ENCODE measurements around the gene AGPAT1.
A peak's percentile ranks its signal among the peaks of the same experiment; 100 is the strongest.
"Not testable (repeated sequence)": the region's sequence is repeated elsewhere in the genome, so short reads cannot be mapped to it uniquely, and the experiment has no call there.

The AGPAT1 gene, protein sequence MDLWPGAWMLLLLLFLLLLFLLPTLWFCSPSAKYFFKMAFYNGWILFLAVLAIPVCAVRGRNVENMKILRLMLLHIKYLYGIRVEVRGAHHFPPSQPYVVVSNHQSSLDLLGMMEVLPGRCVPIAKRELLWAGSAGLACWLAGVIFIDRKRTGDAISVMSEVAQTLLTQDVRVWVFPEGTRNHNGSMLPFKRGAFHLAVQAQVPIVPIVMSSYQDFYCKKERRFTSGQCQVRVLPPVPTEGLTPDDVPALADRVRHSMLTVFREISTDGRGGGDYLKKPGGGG

DNA sequence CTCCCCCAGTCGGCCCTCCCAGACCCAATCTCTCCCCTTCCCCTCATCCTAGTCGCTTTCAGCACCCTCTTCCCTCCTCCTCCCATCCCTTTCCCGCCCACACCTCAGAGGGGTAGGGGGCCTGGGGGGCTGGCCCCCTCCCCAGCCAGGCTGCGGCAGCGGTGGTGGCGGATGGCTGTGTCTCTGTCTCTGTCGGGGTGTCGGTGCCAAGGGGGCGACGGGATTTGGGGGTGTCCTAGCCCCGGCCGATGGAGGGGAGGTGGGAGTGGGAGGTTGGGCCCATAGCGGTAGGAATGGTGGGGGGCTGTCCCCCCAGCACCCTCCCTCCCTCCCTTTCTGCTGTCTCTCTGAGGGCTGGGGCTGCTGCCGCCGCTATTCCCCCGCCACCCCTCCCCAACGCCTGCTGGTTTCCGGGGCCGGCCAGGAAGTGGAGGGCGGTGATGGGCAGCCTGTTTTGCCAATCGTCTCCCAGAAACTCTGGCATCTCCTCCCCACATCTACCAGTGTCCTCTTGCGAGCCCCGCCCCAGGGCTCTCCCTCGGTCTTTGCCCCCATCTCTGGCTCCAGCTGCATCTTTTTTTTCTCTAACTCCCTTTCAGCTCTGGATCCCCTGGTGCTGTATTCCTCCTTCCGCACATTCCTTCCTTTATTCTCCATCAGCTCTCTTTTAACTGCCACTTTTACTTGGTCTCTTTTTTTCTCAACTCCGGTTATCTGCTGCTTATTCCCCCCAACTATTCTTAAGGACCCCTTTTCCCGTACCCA lies at the start of gene AGPAT1:
TSS of gene AGPAT1 (minus strand) at position 374 of the 765 bp plus-strand sequence. CDS start 4,588 bp downstream, outside the sequence.
- peaks cover 31% of the 10 kb centered on the region for H3K36me3 Mint-ChIP-seq (ENCODE audit: low read depth)
- peak within 1 kb of the TSS; percentile 99 for H3K27ac Mint-ChIP-seq
- H3K9me3 Mint-ChIP-seq, result no peaks in the 10 kb centered on the region
- H3K27me3 Mint-ChIP-seq, result no peaks in the 10 kb centered on the region
- H3K4me3 Mint-ChIP-seq, result peak within 1 kb of the TSS; percentile 94
- DNase-seq, result peak; percentile 99
- peaks cover 71% of the 10 kb centered on the region for H3K4me1 Mint-ChIP-seq (ENCODE audit: low read depth)

GRCh38 chr6:32224696-32225095 lies 48.8 kb upstream of the AGPAT1 start:
- Mint-ChIP-seq H3K27me3 (no peaks in the 10 kb centered on the region), H3K27ac (no peak overlapping the region), H3K9me3 (no peaks in the 10 kb centered on the region), H3K36me3 (ENCODE audit: low read depth) (no peaks in the 10 kb centered on the region), H3K4me1 (ENCODE audit: low read depth) (peaks cover 10% of the 10 kb centered on the region), H3K4me3 (no peak overlapping the region)
- DNase-seq, result no peak

DNA sequence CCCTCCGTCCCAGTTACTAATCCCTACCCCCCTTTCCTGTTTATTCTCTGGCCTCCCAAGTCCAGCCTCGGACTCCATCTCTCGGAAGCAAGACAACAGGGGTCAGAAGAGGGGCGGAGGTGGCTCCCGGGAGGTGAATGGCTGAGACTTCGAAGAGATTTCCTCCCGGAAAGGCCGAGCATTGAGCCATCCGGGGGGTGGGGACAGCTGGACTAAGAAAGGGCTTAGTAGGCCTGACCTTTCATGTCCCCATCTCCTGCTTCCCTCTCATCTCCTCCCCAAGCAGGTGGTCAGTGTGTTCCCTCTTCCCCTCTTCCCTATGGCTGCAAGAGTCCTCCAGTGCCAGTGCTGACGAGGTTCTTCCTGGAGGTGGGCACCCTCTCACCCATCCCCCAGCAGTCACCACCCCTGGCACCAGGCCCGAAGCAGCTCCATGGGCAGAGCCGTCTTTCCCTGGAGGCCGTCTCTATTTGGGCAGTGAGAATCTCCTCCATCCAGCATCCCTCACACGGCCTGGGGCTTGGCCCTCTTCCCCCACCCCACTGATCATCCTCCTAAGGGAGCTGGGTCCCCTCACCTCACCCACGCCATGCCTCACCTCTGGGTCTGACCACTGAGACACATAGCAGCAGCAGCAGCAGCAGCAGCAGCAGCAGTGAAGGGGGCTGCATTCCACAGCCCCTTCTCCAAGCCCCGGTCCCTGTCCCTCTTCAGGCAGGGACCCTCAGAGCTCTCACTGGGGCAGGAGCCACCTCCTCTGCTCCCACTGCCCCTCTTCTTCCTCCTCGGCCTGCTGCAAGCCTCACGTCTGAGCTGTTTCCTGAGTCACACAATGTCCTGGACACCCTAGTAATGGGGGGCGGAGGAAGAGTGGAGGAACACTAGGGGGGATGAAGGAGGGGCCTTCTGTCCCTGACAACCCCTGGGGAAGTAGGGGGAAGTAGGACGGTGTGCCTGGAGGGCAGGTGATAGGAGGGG lies 47.7 kb upstream of the AGPAT1 start, which contains the start of gene NOTCH4:
TSS of gene NOTCH4 (minus strand) at position 810 of the 978 bp plus-strand sequence. CDS start at position 671, 139 bp downstream.
- no peak for DNase-seq
- Mint-ChIP-seq H3K27me3 (no peaks in the 10 kb centered on the region), H3K36me3 (ENCODE audit: low read depth) (no peaks in the 10 kb centered on the region), H3K9me3 (no peaks in the 10 kb centered on the region), H3K27ac (no peak within 1 kb of the TSS), H3K4me3 (no peak within 1 kb of the TSS), H3K4me1 (ENCODE audit: low read depth) (peaks cover 10% of the 10 kb centered on the region)

GRCh38 chr6:32222333-32223230 lies 46.7 kb upstream of the AGPAT1 start:
- Mint-ChIP-seq H3K27ac (no peak overlapping the region), H3K36me3 (ENCODE audit: low read depth) (no peaks in the 10 kb centered on the region), H3K4me3 (no peak overlapping the region), H3K9me3 (no peaks in the 10 kb centered on the region), H3K4me1 (ENCODE audit: low read depth) (peaks cover 10% of the 10 kb centered on the region), H3K27me3 (no peaks in the 10 kb centered on the region)
- DNase-seq, result no peak

DNA sequence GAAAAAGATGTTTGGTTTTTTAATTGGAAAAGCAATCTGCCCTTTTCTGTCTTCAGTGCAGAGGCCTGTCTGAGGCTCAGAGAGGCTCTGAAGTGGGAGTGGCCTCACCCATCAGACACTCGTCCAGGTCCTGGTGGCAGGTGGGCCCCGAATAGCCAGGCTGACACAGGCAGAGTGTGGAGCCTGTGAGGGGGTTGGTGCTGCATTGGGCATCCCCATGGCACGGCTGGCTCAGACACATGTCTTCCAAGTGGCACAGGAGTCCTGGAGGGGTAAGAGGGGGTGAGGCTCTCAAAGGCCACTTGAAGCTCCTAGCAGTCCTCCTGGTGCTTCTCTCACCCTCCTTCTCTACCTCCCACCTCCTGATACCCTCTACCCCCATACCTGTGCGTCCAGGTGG lies 44.1 kb upstream of the AGPAT1 start:
- Mint-ChIP-seq H3K9me3 (no peaks in the 10 kb centered on the region), H3K27ac (no peak overlapping the region), H3K4me3 (no peak overlapping the region), H3K36me3 (ENCODE audit: low read depth) (no peaks in the 10 kb centered on the region), H3K27me3 (no peaks in the 10 kb centered on the region), H3K4me1 (ENCODE audit: low read depth) (peaks cover 10% of the 10 kb centered on the region)
- DNase-seq, result no peak

DNA sequence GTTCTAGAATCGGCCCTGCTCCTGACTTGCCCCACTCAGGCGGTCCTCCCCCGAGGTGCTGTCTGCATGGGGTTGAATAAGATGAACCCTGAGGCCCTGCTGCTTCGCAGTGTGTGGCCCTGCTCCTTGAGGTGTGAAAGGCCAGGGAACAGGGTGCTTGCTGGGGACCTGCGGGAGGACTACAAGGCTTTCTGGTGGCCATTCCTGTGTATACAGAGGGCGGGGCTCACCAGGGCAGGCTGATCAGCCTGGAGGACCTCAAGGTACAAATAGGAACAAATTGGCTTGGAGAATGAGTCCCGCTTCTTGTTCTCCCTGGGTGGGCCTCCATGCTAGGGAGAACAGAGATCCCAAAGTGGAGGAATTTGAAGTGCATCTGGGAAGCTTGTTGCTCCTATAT lies 42.3 kb upstream of the AGPAT1 start:
- no peak for DNase-seq
- peaks cover 10% of the 10 kb centered on the region for H3K4me1 Mint-ChIP-seq (ENCODE audit: low read depth)
- no peak overlapping the region for H3K27ac Mint-ChIP-seq
- H3K4me3 Mint-ChIP-seq, result no peak overlapping the region
- no peaks in the 10 kb centered on the region for H3K27me3 Mint-ChIP-seq
- no peaks in the 10 kb centered on the region for H3K9me3 Mint-ChIP-seq
- H3K36me3 Mint-ChIP-seq (ENCODE audit: low read depth), result no peaks in the 10 kb centered on the region

GRCh38 chr6:32216998-32217397 lies 41.1 kb upstream of the AGPAT1 start:
- Mint-ChIP-seq H3K27ac (no peak overlapping the region), H3K9me3 (no peaks in the 10 kb centered on the region), H3K4me3 (no peak overlapping the region), H3K36me3 (ENCODE audit: low read depth) (no peaks in the 10 kb centered on the region), H3K4me1 (ENCODE audit: low read depth) (no peaks in the 10 kb centered on the region), H3K27me3 (no peaks in the 10 kb centered on the region)
- no peak for DNase-seq

- H3K36me3 Mint-ChIP-seq (ENCODE audit: low read depth), result no peaks in the 10 kb centered on the region
- no peaks in the 10 kb centered on the region for H3K4me1 Mint-ChIP-seq (ENCODE audit: low read depth)
- no peak overlapping the region for H3K4me3 Mint-ChIP-seq
- no peaks in the 10 kb centered on the region for H3K27me3 Mint-ChIP-seq
- DNase-seq, result no peak
- H3K9me3 Mint-ChIP-seq, result no peaks in the 10 kb centered on the region
- H3K27ac Mint-ChIP-seq, result no peak overlapping the region
These were observed 40.4 kb upstream of the AGPAT1 start for GRCh38 chr6:32216285-32216684.

DNA sequence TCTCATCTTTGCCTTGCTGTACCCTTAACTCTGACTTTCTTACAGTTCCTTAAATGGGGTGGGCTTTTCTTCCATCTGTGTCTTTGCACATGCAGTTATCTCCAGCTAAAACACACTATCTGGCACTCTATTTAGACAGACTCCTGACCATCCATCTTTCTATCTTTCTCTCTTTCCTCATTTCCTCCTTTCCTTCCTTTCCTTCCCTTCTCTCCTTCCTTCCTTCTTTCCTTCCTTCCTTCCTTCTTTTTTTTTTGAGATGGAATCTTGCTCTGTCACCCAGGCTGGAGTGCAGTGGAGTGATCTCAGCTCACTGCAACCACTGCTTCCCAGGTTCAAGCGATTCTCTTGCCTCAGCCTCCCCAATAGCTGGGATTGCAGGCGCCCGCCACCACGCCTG lies 39.7 kb upstream of the AGPAT1 start:
- no peaks in the 10 kb centered on the region for H3K4me1 Mint-ChIP-seq (ENCODE audit: low read depth)
- no peaks in the 10 kb centered on the region for H3K36me3 Mint-ChIP-seq (ENCODE audit: low read depth)
- H3K4me3 Mint-ChIP-seq, result no peak overlapping the region
- DNase-seq, result no peak
- no peaks in the 10 kb centered on the region for H3K27me3 Mint-ChIP-seq
- no peaks in the 10 kb centered on the region for H3K9me3 Mint-ChIP-seq
- no peak overlapping the region for H3K27ac Mint-ChIP-seq

GRCh38 chr6:32214126-32214525 lies 38.2 kb upstream of the AGPAT1 start:
- Mint-ChIP-seq H3K9me3 (no peaks in the 10 kb centered on the region), H3K36me3 (ENCODE audit: low read depth) (no peaks in the 10 kb centered on the region), H3K27ac (no peak overlapping the region), H3K4me3 (no peak overlapping the region), H3K27me3 (no peaks in the 10 kb centered on the region), H3K4me1 (ENCODE audit: low read depth) (no peaks in the 10 kb centered on the region)
- no peak for DNase-seq

- no peaks in the 10 kb centered on the region for H3K36me3 Mint-ChIP-seq (ENCODE audit: low read depth)
- DNase-seq, result no peak
- no peak overlapping the region for H3K4me3 Mint-ChIP-seq
- no peak overlapping the region for H3K27ac Mint-ChIP-seq
- H3K4me1 Mint-ChIP-seq (ENCODE audit: low read depth), result no peaks in the 10 kb centered on the region
- H3K27me3 Mint-ChIP-seq, result no peaks in the 10 kb centered on the region
- H3K9me3 Mint-ChIP-seq, result no peaks in the 10 kb centered on the region
These were observed 37.8 kb upstream of the AGPAT1 start for GRCh38 chr6:32213649-32214048.

GRCh38 chr6:32212076-32212760 lies 36.3 kb upstream of the AGPAT1 start:
- H3K4me1 Mint-ChIP-seq (ENCODE audit: low read depth), result no peaks in the 10 kb centered on the region
- H3K27me3 Mint-ChIP-seq, result no peaks in the 10 kb centered on the region
- H3K36me3 Mint-ChIP-seq (ENCODE audit: low read depth), result no peaks in the 10 kb centered on the region
- no peak overlapping the region for H3K4me3 Mint-ChIP-seq
- no peak overlapping the region for H3K27ac Mint-ChIP-seq
- no peak for DNase-seq
- no peaks in the 10 kb centered on the region for H3K9me3 Mint-ChIP-seq

- not testable (repeated sequence) for H3K4me1 Mint-ChIP-seq (ENCODE audit: low read depth); H3K36me3 Mint-ChIP-seq (ENCODE audit: low read depth); H3K27me3 Mint-ChIP-seq; H3K27ac Mint-ChIP-seq; H3K9me3 Mint-ChIP-seq; H3K4me3 Mint-ChIP-seq; DNase-seq
These were observed 35.5 kb upstream of the AGPAT1 start for GRCh38 chr6:32211432-32211831.

All from activated T-cell treated with anti-CD3 and anti-CD28 coated beads, Interleukin-2, amount 50 U/mL, for 24 hours (primary cell).